ENCODE results near the gene RDH14. TPM values are rescaled to one million over a fixed set of nuclear protein-coding genes. Genes with fewer than 3 reads are reported as not detected.

The RDH14 gene
- polyA plus RNA-seq, 1 donor (not counting 4 experiments of a cell fraction or from before 2014, with no cell fraction given), result 29.6 TPM

- Histone ChIP-seq H3K36me3 (ENCODE audit: control insufficient read depth in 2 of 2, extremely low read depth in 1 of 2, insufficient read depth in 2 of 2, low read length in 2 of 2) (no peaks in the 10 kb centered on the region), H3K4me2 (ENCODE audit: control insufficient read depth, extremely low read depth, insufficient read depth, low read depth, low read length) (no peak overlapping the region), H3K4me1 (ENCODE audit: control insufficient read depth, extremely low read depth, insufficient read depth, low read length) (peaks cover 9% of the 10 kb centered on the region), H3K27ac (ENCODE audit: control insufficient read depth, insufficient read depth, low read length) (no peak overlapping the region), H3K9me1 (ENCODE audit: control insufficient read depth, extremely low read depth, insufficient read depth, low read length) (no peaks in the 10 kb centered on the region), H3K4me3 (ENCODE audit: control insufficient read depth in 2 of 3, extremely low read depth in 1 of 3, insufficient read depth in 2 of 3, low read depth in 1 of 3, low read length in 3 of 3) (no peak overlapping the region), H3K27me3 (ENCODE audit: control insufficient read depth, extremely low read depth, insufficient read depth, low read length) (no peaks in the 10 kb centered on the region), H4K20me1 (ENCODE audit: control insufficient read depth, extremely low read depth, insufficient read depth, low read length) (no peaks in the 10 kb centered on the region), H2AFZ (ENCODE audit: control insufficient read depth, low read length) (no peak overlapping the region), H3K9ac (ENCODE audit: control insufficient read depth, extremely low read depth, insufficient read depth, low read length) (no peak overlapping the region), H3K79me2 (ENCODE audit: control insufficient read depth, insufficient read depth, low read length) (no peaks in the 10 kb centered on the region), H3K9me3 (ENCODE audit: control insufficient read depth, low read depth, low read length) (no peaks in the 10 kb centered on the region)
- no peak for FAIRE-seq
- no peak for TF ChIP-seq EZH2 (IDR thresholded peaks at IDR 0.05; ENCODE audit: low read length)
- TF ChIP-seq, protein P1, sequence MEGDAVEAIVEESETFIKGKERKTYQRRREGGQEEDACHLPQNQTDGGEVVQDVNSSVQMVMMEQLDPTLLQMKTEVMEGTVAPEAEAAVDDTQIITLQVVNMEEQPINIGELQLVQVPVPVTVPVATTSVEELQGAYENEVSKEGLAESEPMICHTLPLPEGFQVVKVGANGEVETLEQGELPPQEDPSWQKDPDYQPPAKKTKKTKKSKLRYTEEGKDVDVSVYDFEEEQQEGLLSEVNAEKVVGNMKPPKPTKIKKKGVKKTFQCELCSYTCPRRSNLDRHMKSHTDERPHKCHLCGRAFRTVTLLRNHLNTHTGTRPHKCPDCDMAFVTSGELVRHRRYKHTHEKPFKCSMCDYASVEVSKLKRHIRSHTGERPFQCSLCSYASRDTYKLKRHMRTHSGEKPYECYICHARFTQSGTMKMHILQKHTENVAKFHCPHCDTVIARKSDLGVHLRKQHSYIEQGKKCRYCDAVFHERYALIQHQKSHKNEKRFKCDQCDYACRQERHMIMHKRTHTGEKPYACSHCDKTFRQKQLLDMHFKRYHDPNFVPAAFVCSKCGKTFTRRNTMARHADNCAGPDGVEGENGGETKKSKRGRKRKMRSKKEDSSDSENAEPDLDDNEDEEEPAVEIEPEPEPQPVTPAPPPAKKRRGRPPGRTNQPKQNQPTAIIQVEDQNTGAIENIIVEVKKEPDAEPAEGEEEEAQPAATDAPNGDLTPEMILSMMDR (optimal IDR thresholded peaks at IDR 0.05 in 1 of 3, IDR thresholded peaks at IDR 0.05 in 1 of 3, conservative IDR thresholded peaks at IDR 0.05 in 1 of 3; ENCODE audit: extremely low read depth in 1 of 3, insufficient read depth in 2 of 3, low read length in 3 of 3), result no peak
- no peak for DNase-seq (ENCODE audit: low read depth, low spot score)
- dilution Hi-C loops (cut with MboI; ENCODE audit: extremely low pct_ligation_motif_present, low sequenced_read_pairs), result no loop called here
Measured at GRCh38 chr2:18540872-18541271, 19.6 kb downstream of the RDH14 start.

GRCh38 chr2:18536697-18537096 lies 23.8 kb downstream of the RDH14 start:
- Histone ChIP-seq H3K4me1 (ENCODE audit: control insufficient read depth, extremely low read depth, insufficient read depth, low read length) (peaks cover 11% of the 10 kb centered on the region), H3K4me3 (ENCODE audit: control insufficient read depth in 2 of 3, extremely low read depth in 1 of 3, insufficient read depth in 2 of 3, low read depth in 1 of 3, low read length in 3 of 3) (no peak overlapping the region), H3K36me3 (ENCODE audit: control insufficient read depth in 2 of 2, extremely low read depth in 1 of 2, insufficient read depth in 2 of 2, low read length in 2 of 2) (no peaks in the 10 kb centered on the region), H3K9me3 (ENCODE audit: control insufficient read depth, low read depth, low read length) (no peaks in the 10 kb centered on the region), H3K9ac (ENCODE audit: control insufficient read depth, extremely low read depth, insufficient read depth, low read length) (no peak overlapping the region), H3K27me3 (ENCODE audit: control insufficient read depth, extremely low read depth, insufficient read depth, low read length) (no peaks in the 10 kb centered on the region), H3K27ac (ENCODE audit: control insufficient read depth, insufficient read depth, low read length) (no peak overlapping the region), H3K79me2 (ENCODE audit: control insufficient read depth, insufficient read depth, low read length) (no peaks in the 10 kb centered on the region), H3K9me1 (ENCODE audit: control insufficient read depth, extremely low read depth, insufficient read depth, low read length) (no peaks in the 10 kb centered on the region), H3K4me2 (ENCODE audit: control insufficient read depth, extremely low read depth, insufficient read depth, low read depth, low read length) (no peak overlapping the region), H4K20me1 (ENCODE audit: control insufficient read depth, extremely low read depth, insufficient read depth, low read length) (no peaks in the 10 kb centered on the region), H2AFZ (ENCODE audit: control insufficient read depth, low read length) (no peak overlapping the region)
- dilution Hi-C loops (cut with MboI; ENCODE audit: extremely low pct_ligation_motif_present, low sequenced_read_pairs), result no loop called here
- FAIRE-seq, result no peak
- TF ChIP-seq, protein P1 (optimal IDR thresholded peaks at IDR 0.05 in 1 of 3, IDR thresholded peaks at IDR 0.05 in 1 of 3, conservative IDR thresholded peaks at IDR 0.05 in 1 of 3; ENCODE audit: extremely low read depth in 1 of 3, insufficient read depth in 2 of 3, low read length in 3 of 3), result no peak
- no peak for TF ChIP-seq EZH2 (IDR thresholded peaks at IDR 0.05; ENCODE audit: low read length)
- no peak for DNase-seq (ENCODE audit: low read depth, low spot score)
